H1 (cell line): ENCODE results near the gene NODAL. TPM values are rescaled to one million over a fixed set of nuclear protein-coding genes. Genes with fewer than 3 reads are reported as not detected.

Experiments
- CTCF ChIA-PET: fragments of 300-600 bp; sonication (Branson Sonifier 250); formaldehyde crosslinking; loops from one replicate; lab custom pipeline; 2021; ENCODE audit not compliant: partially characterized antibody; lab: Charles Lee
- POLR2A ChIA-PET: fragments of 300-600 bp; sonication (Branson Sonifier 250); formaldehyde crosslinking; loops from one replicate; lab custom pipeline; 2021; ENCODE audit warnings: inconsistent platforms; ENCODE audit not compliant: partially characterized antibody; lab: Charles Lee
- DNase-seq, 2 experiments: peaks; one replicate each; pipeline versions ENCODE4 v3.0.0 to v3.0.0-alpha.2; 2010 to 2022; ENCODE audit warnings: low spot score in 2 of 2, low read depth in 1 of 2, mixed read lengths in 1 of 2
- FAIRE-seq: peaks from 2 replicates; lab custom pipeline; 2011; peaks lifted over from hg19 to GRCh38; lab: Jason Lieb, UNC
- H2AFZ ChIP-seq: 2 replicates; pipeline ENCODE4 v1.8.1; 2012; ENCODE audit warnings: low read length, inconsistent platforms
- H2AK5ac ChIP-seq: 2 replicates; pipeline ENCODE4 v1.6.1; 2013; ENCODE audit warnings: low read depth, low read length
- H2BK120ac ChIP-seq: replicated peaks from 2 replicates; pipeline ENCODE3; 2013; ENCODE audit warnings: low read depth, low read length, inconsistent platforms
- H2BK12ac ChIP-seq: 2 replicates; pipeline ENCODE4 v1.6.1; 2013; ENCODE audit warnings: low read depth, low read length
- H2BK15ac ChIP-seq: 2 replicates; pipeline ENCODE4 v1.6.1; 2013; ENCODE audit warnings: low read length
- H2BK20ac ChIP-seq: 2 replicates; pipeline ENCODE4 v1.6.1; 2013; ENCODE audit warnings: low read length
- H2BK5ac ChIP-seq: 2 replicates; pipeline ENCODE4 v1.6.1; 2013; ENCODE audit warnings: low read depth, low read length
- H3K14ac ChIP-seq: 2 replicates; pipeline ENCODE4 v1.6.1; 2013; ENCODE audit warnings: inconsistent platforms; ENCODE audit not compliant: insufficient read length
- H3K18ac ChIP-seq: 2 replicates; pipeline ENCODE4 v1.6.1; 2013; ENCODE audit warnings: low read length; ENCODE audit errors: extremely low read depth
- H3K23ac ChIP-seq: 2 replicates; pipeline ENCODE4 v1.6.1; 2013; ENCODE audit warnings: inconsistent platforms; ENCODE audit not compliant: insufficient read length
- H3K23me2 ChIP-seq: 2 replicates; pipeline ENCODE4 v1.6.1; 2013; ENCODE audit warnings: low read depth, low read length
- H3K27ac ChIP-seq: 2 replicates; pipeline ENCODE4 v1.6.1; 2011; ENCODE audit warnings: low read depth, low read length, inconsistent platforms
- H3K27me3 ChIP-seq, 4 experiments: replicated peaks in 1 of 4; 1 replicate in 1 of 4; 2 replicates in 3 of 4; pipeline versions ENCODE4 v1.6.1 to v1.8.1; 2011 to 2013; ENCODE audit warnings: low read length in 3 of 4, mild to moderate bottlenecking in 3 of 4, inconsistent platforms in 2 of 4, mixed read lengths in 2 of 4, moderate library complexity in 1 of 4; ENCODE audit not compliant: control insufficient read depth in 3 of 4, insufficient read depth in 3 of 4; ENCODE audit errors: extremely low read depth in 1 of 4
- H3K36me3 ChIP-seq, 4 experiments: 2 replicates each; pipeline versions ENCODE4 v1.6.1 to v1.8.1; 2011 to 2013; ENCODE audit warnings: mild to moderate bottlenecking in 4 of 4, low read length in 3 of 4, moderate library complexity in 2 of 4, control low read depth in 1 of 4, inconsistent platforms in 1 of 4; ENCODE audit not compliant: insufficient read depth in 4 of 4, control insufficient read depth in 2 of 4
- H3K4ac ChIP-seq: replicated peaks from 2 replicates; pipeline ENCODE3; 2013; ENCODE audit warnings: low read length, low read depth, mixed read lengths, inconsistent platforms; ENCODE audit not compliant: insufficient read length
- H3K4me1 ChIP-seq, 4 experiments: replicated peaks in 1 of 4; 1 replicate in 1 of 4; 2 replicates in 3 of 4; pipeline versions ENCODE4 v1.6.1 to v1.8.1; 2011 to 2013; ENCODE audit warnings: low read length in 3 of 4, inconsistent platforms in 2 of 4, mixed read lengths in 1 of 4; ENCODE audit not compliant: insufficient read depth in 4 of 4, control insufficient read depth in 3 of 4
- H3K4me2 ChIP-seq, 2 experiments: 2 replicates each; pipeline versions ENCODE4 v1.6.1 to v1.8.1; 2011 to 2013; ENCODE audit warnings: low read depth in 2 of 2, low read length in 2 of 2, control low read depth in 1 of 2, inconsistent platforms in 1 of 2, mild to moderate bottlenecking in 1 of 2; ENCODE audit not compliant: insufficient read depth in 1 of 2
- H3K4me3 ChIP-seq, 4 experiments: fragments of 200-600, 300-600 bp in 1 of 4; sonication (generic), shearing (Covaris generic), sonication (Bioruptor Twin) in 1 of 4; 2 replicates each; pipeline versions ENCODE4 v1.5.1 to v1.8.1; 2011 to 2016; ENCODE audit warnings: low read length in 4 of 4, low read depth in 3 of 4, control low read depth in 2 of 4, inconsistent platforms in 2 of 4, mild to moderate bottlenecking in 2 of 4, mixed read lengths in 1 of 4, moderate library complexity in 1 of 4; ENCODE audit not compliant: insufficient read depth in 2 of 4; ENCODE audit errors: extremely low read depth in 1 of 4
- H3K56ac ChIP-seq: replicated peaks from 2 replicates; pipeline ENCODE3; 2013; ENCODE audit warnings: low read depth, mild to moderate bottlenecking, mixed read lengths, low read length, inconsistent platforms; ENCODE audit not compliant: insufficient read length
- H3K79me1 ChIP-seq: 2 replicates; pipeline ENCODE4 v1.6.1; 2013; ENCODE audit warnings: low read depth, low read length, control low read depth
- H3K79me2 ChIP-seq, 2 experiments: 2 replicates each; pipeline versions ENCODE4 v1.6.1 to v1.8.1; 2012 to 2013; ENCODE audit warnings: low read length in 2 of 2, mild to moderate bottlenecking in 2 of 2, inconsistent platforms in 1 of 2; ENCODE audit not compliant: insufficient read depth in 2 of 2, control insufficient read depth in 1 of 2
- H3K9ac ChIP-seq, 4 experiments: replicated peaks in 1 of 4; 1 replicate in 1 of 4; 2 replicates in 3 of 4; pipeline versions ENCODE4 v1.6.1 to v1.8.1; 2011 to 2013; ENCODE audit warnings: low read depth in 3 of 4, low read length in 3 of 4, control low read depth in 2 of 4, mild to moderate bottlenecking in 2 of 4, moderate library complexity in 2 of 4, inconsistent platforms in 1 of 4; ENCODE audit errors: extremely low read depth in 1 of 4
- H3K9me3 ChIP-seq, 2 experiments: 2 replicates each; pipeline versions ENCODE4 v1.6.1 to v1.8.1; 2012 to 2013; ENCODE audit warnings: mild to moderate bottlenecking in 2 of 2, moderate library complexity in 2 of 2, control low read depth in 1 of 2, inconsistent platforms in 1 of 2, low read depth in 1 of 2, low read length in 1 of 2, mixed read lengths in 1 of 2; ENCODE audit not compliant: insufficient read depth in 2 of 2
- H4K20me1 ChIP-seq, 2 experiments: replicated peaks in 1 of 2; 2 replicates each; pipeline versions ENCODE3 to v1.8.1; 2011 to 2013; ENCODE audit warnings: inconsistent platforms in 2 of 2, low read length in 2 of 2, mild to moderate bottlenecking in 1 of 2; ENCODE audit not compliant: insufficient read depth in 2 of 2, control insufficient read depth in 1 of 2
- H4K5ac ChIP-seq: 2 replicates; pipeline ENCODE4 v1.6.1; 2013; ENCODE audit warnings: low read length, low read depth, mixed read lengths, inconsistent platforms; ENCODE audit not compliant: insufficient read length
- H4K8ac ChIP-seq: 2 replicates; pipeline ENCODE4 v1.8.0; 2013; ENCODE audit warnings: mild to moderate bottlenecking, moderate library complexity, low read length, inconsistent platforms; ENCODE audit not compliant: insufficient read depth; ENCODE audit errors: extremely low read depth
- H4K91ac ChIP-seq: replicated peaks from 2 replicates; pipeline ENCODE3; 2013; ENCODE audit warnings: low read length, mixed read lengths, inconsistent platforms; ENCODE audit not compliant: insufficient read length
- ASH2L ChIP-seq: fragments of 200-600, 300-600 bp; sonication (generic); IDR thresholded peaks from one replicate; pipeline ENCODE4 v1.7.1; 2017; ENCODE audit warnings: low read length
- BACH1 ChIP-seq: IDR thresholded peaks from 2 replicates; pipeline ENCODE4 v1.6.1; 2012; ENCODE audit warnings: low read length, improper control_type of control experiment
- BRCA1 ChIP-seq: IDR thresholded peaks from 2 replicates; pipeline ENCODE4 v1.6.1; 2012; ENCODE audit warnings: low read depth, low read length, improper control_type of control experiment
- CBX5 ChIP-seq: fragments of 300-800, 300-1000 bp; sonication (generic); IDR thresholded peaks from 2 replicates; pipeline ENCODE4 v1.7.1; 2016; ENCODE audit warnings: antibody characterized with exemption, low read length, low read depth
- CEBPB ChIP-seq: IDR thresholded peaks from 2 replicates; pipeline ENCODE4 v1.6.1; 2012; ENCODE audit warnings: low read depth, low read length
- EP300 ChIP-seq, 2 experiments: IDR thresholded peaks; 1 replicate in 1 of 2; 2 replicates in 1 of 2; pipeline ENCODE4 v1.6.1; 2011 to 2012; ENCODE audit warnings: low read depth in 2 of 2, low read length in 2 of 2, mild to moderate bottlenecking in 2 of 2, borderline replicate concordance in 1 of 2, inconsistent platforms in 1 of 2, moderate library complexity in 1 of 2
- EZH2 ChIP-seq: fragments of 200-600 bp; sonication (generic); IDR thresholded peaks from 2 replicates; pipeline ENCODE4 v1.7.1; 2012; ENCODE audit warnings: low read depth, mild to moderate bottlenecking, moderate library complexity, low read length, inconsistent platforms; ENCODE audit not compliant: severe bottlenecking
- GTF2F1 ChIP-seq: IDR thresholded peaks from 2 replicates; pipeline ENCODE4 v1.6.1; 2012; ENCODE audit warnings: low read depth, low read length, improper control_type of control experiment, borderline replicate concordance
- HDAC6 ChIP-seq: IDR thresholded peaks from one replicate; pipeline ENCODE4 v1.7.1; 2012; ENCODE audit warnings: low read depth, mild to moderate bottlenecking, inconsistent platforms, low read length, moderate library complexity
- JUN ChIP-seq: IDR thresholded peaks from 2 replicates; pipeline ENCODE4 v1.6.1; 2011; ENCODE audit warnings: low read depth, mild to moderate bottlenecking, improper control_type of control experiment, low read length
- JUND ChIP-seq: IDR thresholded peaks from 2 replicates; pipeline ENCODE4 v1.6.1; 2011; ENCODE audit warnings: mild to moderate bottlenecking, improper control_type of control experiment, low read length
- SIX5 ChIP-seq: IDR thresholded peaks from 2 replicates; pipeline ENCODE4 v1.6.1; 2011; ENCODE audit warnings: mild to moderate bottlenecking, low read depth, low read length
- USF2 ChIP-seq: IDR thresholded peaks from 2 replicates; pipeline ENCODE4 v1.6.1; 2011; ENCODE audit warnings: low read length, improper control_type of control experiment
- WGBS, 2 experiments: shearing (Covaris generic) in 1 of 2; methylation state at CpG; one replicate each; pipeline versions ENCODE4 v1.1.6 to v1.1.7; 2013 to 2015; ENCODE audit warnings: low lambda C conversion rate in 2 of 2, mixed read lengths in 2 of 2, inconsistent platforms in 1 of 2, low coverage in 1 of 2, missing lambda C conversion rate in 1 of 2; ENCODE audit not compliant: insufficient replicate concordance in 2 of 2, insufficient coverage in 1 of 2, insufficient read length in 1 of 2; ENCODE audit errors: extremely low coverage in 1 of 2, missing lambda C conversion rate in 1 of 2; 5-methylcytosine and 5-hydroxymethylcytosine counted together
- polyA plus RNA-seq, 7 experiments: library from polyadenylated mRNA; depleted of rRNA in 3 of 7; stranded (reverse) in 5 of 7; unstranded in 2 of 7; fragments of >200 nt in 5 of 7; fragments of 200-250 nt in 2 of 7; gene quantifications; 1 replicate in 5 of 7; 2 replicates in 1 of 7; 4 replicates in 1 of 7; pipeline versions ENCODE4 v1.2.1 to v1.2.3, GENCODE V29; 2011 to 2013; ENCODE audit warnings: missing spikeins in 2 of 7, mixed read lengths in 2 of 7
- total RNA-seq: library from RNA; stranded (reverse); fragmentation: NEBNext Ultra II Directional; extraction: Animal tissue kit (Norgen Biotek cat#: 25700); gene quantifications from 2 replicates; pipeline ENCODE4 v1.2.1, GENCODE V29; 2021

NODAL gene
- total and polyA plus RNA-seq, 2 of the 8 experiments (the other 6 are each of a cell fraction or from before 2014, with no cell fraction given), result 2.0 to 7.3 TPM

DNA sequence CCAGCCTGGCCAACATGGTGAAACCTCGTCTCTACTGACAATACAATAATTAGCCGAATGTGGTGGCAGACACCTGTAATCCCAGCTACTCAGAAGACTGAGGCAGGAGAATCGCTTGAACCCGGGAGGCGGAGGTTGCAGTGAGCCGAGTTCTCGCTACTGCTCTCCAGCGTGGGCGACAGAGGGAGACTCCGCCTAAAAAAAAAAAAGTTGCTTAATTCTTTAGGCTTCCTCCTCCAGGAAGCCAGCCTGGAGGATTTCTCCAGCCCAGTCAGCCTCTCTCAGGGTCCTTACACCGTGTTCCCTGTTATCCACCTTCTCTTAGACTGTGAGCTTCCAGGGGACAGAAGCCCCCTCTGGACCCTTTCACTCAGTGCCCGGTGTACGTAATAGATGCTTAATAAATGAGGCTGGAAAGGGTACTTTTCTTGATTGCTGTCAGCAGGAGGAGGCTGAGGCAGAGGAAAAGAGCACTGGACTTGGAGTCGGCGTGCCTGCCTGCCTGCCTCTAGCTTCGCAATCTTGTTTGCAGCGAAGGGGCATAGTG is 16.4 kb upstream of the NODAL start:
- H3K4me3 ChIP-seq, result peak overlapping the region; percentile 23 to 68 (median 54)
- FAIRE-seq (no peak), DNase-seq (no peak)
- H3K9me3 ChIP-seq, result no peaks in the 10 kb centered on the region
- H4K8ac ChIP-seq, result no peak overlapping the region; the same call in 1 of the 2 replicates
- H2AK5ac ChIP-seq, result no peak overlapping the region
- 0 out of 2 replicates have a peak overlapping the region, but pooled peaks have one; percentile 83 for H3K18ac ChIP-seq
- no peak overlapping the region for H2BK5ac ChIP-seq
- H3K27ac ChIP-seq, result no peak overlapping the region
- H3K9ac ChIP-seq, result no peak overlapping the region
- ChIA-PET CTCF (interaction anchor here (0.6 to 43.0 kb wide), 7 partner anchors 11 to 341 kb away, joined by 3 to 908 read pairs (median 4); partner anchors contain the start of gene PALD1), POLR2A (interaction anchor here (1.1 to 2.1 kb wide), 5 partner anchors 10 to 53 kb away, joined by 3 to 5 read pairs (median 3); no protein-coding TSS in a partner anchor)
- no peaks in the 10 kb centered on the region for H4K20me1 ChIP-seq
- no peak overlapping the region for H2BK12ac ChIP-seq
- H3K14ac ChIP-seq, result no peak overlapping the region
- H3K56ac ChIP-seq, result no peak overlapping the region
- H3K23me2 ChIP-seq, result peaks cover 12% of the 10 kb centered on the region; the same call in 1 of the 2 replicates
- WGBS, 2 experiments, result 23% methylated on average over 17 of the region's 17 CpGs; no CpG with 5 or more reads in 1 of the 2 experiments
- no peaks in the 10 kb centered on the region; a peak in 1 of 8 replicates for H3K36me3 ChIP-seq
- H4K5ac ChIP-seq, result no peak overlapping the region
- peak overlapping the region; percentile 57 to 81 for H3K4me2 ChIP-seq
- peaks cover 10 to 39% (median 23%) of the 10 kb centered on the region in 4 experiments for H3K4me1 ChIP-seq
- H3K79me2 ChIP-seq, result no peaks in the 10 kb centered on the region
- no peak overlapping the region for H2BK15ac ChIP-seq
- no peaks in the 10 kb centered on the region for H3K79me1 ChIP-seq
- H3K4ac ChIP-seq, result no peak overlapping the region
- H2BK120ac ChIP-seq, result no peak overlapping the region
- peaks cover 21 to 49% (median 48%) of the 10 kb centered on the region in 4 experiments for H3K27me3 ChIP-seq
- no peak overlapping the region for H3K23ac ChIP-seq
- H2BK20ac ChIP-seq, result no peak overlapping the region
- H2AFZ ChIP-seq, result no peak overlapping the region
- H4K91ac ChIP-seq, result no peak overlapping the region
- TF ChIP-seq CBX5 (no peak), BACH1 (no peak), BRCA1 (no peak), GTF2F1 (no peak), EZH2 (no peak), CEBPB (no peak), USF2 (no peak), HDAC6 (no peak), JUN (no peak), EP300 (IDR thresholded peaks at IDR 0.05; ENCODE audit: borderline replicate concordance in 1 of 2, low read depth in 2 of 2, low read length in 2 of 2) (no peak), SIX5 (no peak), ASH2L (no peak), JUND (no peak)
